ENCODE data around the gene DPYSL3.

The DPYSL3 gene

DNA sequence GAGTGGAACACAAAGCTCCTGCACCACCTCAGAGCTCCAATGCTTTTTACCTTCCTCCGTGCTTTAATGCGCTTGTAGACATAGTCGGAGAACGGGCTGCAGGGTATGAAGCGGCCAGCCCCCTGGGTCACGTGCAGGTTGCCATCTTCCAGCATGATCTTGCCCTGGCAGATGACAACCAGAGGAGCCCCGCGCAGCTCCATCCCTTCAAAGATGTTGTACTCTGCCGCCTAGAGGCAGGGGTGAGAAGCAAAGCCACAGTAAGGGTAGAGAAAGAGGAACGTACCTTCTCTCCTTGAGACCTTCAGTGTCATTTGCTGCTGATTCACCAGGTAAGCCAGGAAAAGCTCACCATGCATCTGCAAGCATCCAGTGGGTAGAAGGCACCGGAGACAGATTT, 112.3 kb downstream of the DPYSL3 start:
- TF ChIP-seq, protein P1, sequence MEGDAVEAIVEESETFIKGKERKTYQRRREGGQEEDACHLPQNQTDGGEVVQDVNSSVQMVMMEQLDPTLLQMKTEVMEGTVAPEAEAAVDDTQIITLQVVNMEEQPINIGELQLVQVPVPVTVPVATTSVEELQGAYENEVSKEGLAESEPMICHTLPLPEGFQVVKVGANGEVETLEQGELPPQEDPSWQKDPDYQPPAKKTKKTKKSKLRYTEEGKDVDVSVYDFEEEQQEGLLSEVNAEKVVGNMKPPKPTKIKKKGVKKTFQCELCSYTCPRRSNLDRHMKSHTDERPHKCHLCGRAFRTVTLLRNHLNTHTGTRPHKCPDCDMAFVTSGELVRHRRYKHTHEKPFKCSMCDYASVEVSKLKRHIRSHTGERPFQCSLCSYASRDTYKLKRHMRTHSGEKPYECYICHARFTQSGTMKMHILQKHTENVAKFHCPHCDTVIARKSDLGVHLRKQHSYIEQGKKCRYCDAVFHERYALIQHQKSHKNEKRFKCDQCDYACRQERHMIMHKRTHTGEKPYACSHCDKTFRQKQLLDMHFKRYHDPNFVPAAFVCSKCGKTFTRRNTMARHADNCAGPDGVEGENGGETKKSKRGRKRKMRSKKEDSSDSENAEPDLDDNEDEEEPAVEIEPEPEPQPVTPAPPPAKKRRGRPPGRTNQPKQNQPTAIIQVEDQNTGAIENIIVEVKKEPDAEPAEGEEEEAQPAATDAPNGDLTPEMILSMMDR (conservative IDR thresholded peaks at IDR 0.05; ENCODE audit: low read depth, low read length): peak; percentile 23
- no peak for DNase-seq (ENCODE audit: low read depth)
- no peak overlapping the region for H3K4me3 ChIP-seq (ENCODE audit: low read length)

DNA sequence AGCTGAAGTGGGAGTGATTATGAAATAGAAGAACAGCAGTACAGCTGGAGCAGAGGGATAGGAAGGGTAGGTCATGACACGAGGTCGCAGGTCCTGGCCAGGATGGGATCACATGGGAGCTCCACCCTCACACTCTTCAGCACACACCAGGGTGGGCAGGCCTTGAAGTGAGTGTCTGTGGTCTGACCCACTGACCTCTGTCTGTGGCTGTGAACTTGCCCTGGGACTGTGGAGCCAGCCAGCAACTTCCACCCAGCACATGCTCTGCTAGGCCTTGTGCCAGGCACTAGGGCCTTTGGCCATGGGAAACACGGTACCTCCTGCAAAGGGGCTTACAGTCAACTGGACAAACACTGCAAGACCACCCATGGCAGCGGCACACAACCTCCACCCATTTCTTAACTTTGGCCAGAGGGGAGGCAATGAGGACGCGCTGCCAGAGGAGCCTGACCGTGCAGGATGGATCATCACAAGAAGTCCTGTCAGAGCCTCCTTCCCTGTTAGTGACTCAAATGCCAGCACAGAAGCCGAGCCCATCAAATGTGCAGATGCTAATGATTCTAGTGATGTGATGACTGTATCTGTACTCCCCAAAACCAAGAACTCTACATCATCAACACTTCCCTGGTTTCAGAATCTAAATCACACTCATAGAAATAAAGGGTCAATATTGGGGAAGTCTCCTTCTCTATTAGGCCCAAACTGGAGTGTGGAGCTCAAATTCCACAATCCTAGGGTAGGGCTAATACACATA, 113.6 kb downstream of the DPYSL3 start:
- TF ChIP-seq, protein P1 (conservative IDR thresholded peaks at IDR 0.05; ENCODE audit: low read depth, low read length): no peak
- no peak overlapping the region for H3K4me3 ChIP-seq (ENCODE audit: low read length)
- no peak for DNase-seq (ENCODE audit: low read depth)

DNA sequence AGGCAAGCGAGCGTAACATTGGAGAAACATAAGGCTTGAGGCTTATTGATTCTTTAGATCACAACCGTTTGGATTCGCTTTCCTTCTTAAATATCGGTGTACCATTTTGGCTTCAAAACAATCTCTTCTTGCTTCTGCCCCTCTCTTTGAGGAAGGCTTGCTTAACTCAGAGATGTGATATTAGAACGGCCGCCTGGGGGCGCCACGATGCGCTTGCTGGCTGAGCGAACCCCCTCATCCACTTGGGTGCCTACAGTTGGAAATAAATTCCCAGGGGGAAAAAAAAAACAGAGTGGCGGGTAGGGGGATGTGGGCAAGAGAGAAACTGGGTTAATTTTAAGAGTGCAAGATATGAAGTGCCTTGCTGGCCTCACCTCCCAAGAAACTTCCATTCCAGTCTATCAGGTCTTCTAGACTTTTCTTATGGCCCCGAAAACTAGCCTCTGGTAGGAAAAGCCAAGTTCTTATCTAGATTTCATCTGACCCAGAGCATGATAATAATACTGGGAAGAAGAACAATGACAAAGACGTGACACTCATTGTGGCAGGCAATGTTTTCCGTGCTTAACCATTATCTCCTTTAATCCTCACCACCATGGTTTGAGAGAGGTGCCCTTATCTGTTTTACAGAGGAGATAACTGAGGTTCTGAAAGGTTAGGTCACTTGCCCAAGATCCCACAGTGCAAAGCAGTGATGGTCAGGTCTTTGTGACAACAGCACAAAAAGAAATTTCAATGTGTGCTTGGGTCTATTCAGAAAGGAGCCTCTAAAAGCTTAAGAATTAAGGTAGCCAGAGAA, 115.8 kb downstream of the DPYSL3 start:
- no peak overlapping the region for H3K4me3 ChIP-seq (ENCODE audit: low read length)
- DNase-seq (ENCODE audit: low read depth): no peak
- TF ChIP-seq, protein P1 (conservative IDR thresholded peaks at IDR 0.05; ENCODE audit: low read depth, low read length): peak; percentile 39

DNA sequence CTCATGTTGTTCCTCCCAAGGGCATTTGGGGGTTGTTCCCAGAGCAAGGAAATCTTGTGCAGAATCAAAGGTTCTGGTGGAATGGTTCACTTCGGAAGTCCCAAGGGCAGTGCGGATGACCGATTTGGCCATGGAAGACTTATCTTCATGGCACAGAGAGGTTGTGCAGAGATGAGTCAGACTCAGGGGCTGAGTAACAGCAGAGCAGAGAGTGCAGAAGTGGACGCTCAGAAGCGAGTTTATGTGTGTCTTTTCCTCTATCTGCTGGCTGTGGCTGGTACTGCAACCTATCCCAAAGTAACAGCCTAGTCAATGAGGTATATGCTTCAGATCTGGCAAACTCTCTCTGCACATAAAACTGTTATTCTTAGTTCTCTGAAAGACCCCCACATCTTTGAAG, 118.1 kb downstream of the DPYSL3 start:
- TF ChIP-seq, protein P1 (conservative IDR thresholded peaks at IDR 0.05; ENCODE audit: low read depth, low read length): peak; percentile 77
- H3K4me3 ChIP-seq (ENCODE audit: low read length): no peak overlapping the region
- DNase-seq (ENCODE audit: low read depth): peak; percentile 40

DNA sequence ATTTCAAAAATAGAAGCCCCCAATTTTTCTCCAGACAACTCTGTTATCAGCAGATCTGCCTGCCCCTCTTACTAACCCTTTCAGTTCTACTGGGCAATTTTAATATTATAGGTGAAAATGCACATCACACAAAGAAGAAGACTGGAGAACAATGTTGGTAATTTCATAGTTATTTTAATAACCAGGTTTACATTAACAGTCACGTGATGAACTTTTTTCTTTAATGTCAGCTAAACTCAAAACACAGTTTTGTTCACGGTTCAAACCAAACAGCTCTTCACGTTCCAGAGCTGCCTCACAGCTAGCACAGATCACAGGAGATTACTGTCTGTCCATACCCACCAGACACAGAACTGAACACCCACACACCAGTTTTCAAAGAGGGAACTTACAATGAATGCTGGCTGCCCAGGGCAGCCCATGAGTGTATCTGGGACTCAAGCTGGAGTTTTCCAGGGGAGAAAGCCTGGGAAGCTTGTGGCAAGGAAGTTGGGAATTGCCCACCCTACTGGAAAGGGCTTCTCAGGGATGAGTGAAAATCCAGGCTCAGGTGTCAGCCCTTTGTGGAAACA, 119.1 kb downstream of the DPYSL3 start:
- TF ChIP-seq, protein P1 (conservative IDR thresholded peaks at IDR 0.05; ENCODE audit: low read depth, low read length): no peak
- no peak for DNase-seq (ENCODE audit: low read depth)
- H3K4me3 ChIP-seq (ENCODE audit: low read length): no peak overlapping the region

DNA sequence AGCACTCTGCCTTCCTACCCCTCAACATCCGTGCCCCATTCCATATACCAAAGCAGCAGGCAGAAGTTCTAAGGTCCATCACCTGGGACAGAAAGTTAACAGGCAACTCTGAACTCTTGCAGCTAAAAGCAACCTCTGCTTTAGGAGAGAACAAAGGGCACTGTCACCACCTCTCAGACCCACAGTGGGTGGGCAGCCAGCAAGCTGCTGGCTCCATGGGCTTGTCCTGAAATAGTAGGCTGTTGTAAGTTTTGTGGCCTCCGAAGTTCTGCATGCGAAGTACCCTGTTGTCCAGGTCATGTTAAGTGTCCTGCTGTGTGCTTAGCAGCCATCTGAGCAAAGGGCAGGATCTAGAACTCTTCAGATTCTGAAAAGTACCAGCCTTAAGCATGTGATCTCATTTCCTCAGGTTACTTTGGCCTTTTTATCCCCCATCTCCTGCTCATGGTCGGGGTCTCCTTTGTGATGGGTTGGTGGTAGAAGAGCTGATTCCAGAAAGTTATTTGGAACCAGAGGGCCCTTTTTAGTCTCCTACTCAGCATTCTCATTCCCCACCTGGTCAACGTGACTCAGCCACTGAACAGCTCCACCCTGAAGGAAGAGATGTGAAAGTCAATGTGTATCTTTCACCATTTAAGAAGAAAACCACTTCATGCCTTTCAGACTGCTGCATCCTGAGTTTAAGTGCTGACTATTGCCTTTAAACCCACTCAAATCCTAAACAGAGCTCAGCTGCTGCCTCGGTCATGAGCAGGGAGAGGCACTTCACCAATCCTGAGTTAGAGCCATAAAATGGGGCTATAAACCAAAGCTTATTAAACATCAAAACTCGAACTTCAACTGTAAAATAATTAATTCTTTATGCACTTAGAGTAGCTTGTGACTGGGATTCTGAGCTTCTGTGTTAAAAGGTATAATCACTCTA, 121.4 kb downstream of the DPYSL3 start:
- H3K4me3 ChIP-seq (ENCODE audit: low read length): no peak overlapping the region
- no peak for DNase-seq (ENCODE audit: low read depth)
- TF ChIP-seq, protein P1 (conservative IDR thresholded peaks at IDR 0.05; ENCODE audit: low read depth, low read length): no peak
